MM.1S (cell line): ENCODE measurements around the gene PNPLA7.
A peak's percentile ranks its signal among the peaks of the same experiment; 100 is the strongest.

Experiments used
- DNase-seq: peaks from one replicate; pipeline ENCODE4 v3.0.0-alpha.2; 2015
- H2AFZ ChIP-seq: fragments of 300-600 bp; sonication (generic); 2 replicates; pipeline ENCODE4 v1.6.0; 2016; ENCODE audit warnings: antibody characterized with exemption, low read length
- H3F3A ChIP-seq: fragments of 300-600 bp; sonication (generic); 2 replicates; pipeline ENCODE4 v1.6.1; 2016; ENCODE audit warnings: mild to moderate bottlenecking, antibody characterized with exemption, low read length, moderate library complexity, mixed read lengths; ENCODE audit not compliant: insufficient read depth
- H3K27ac ChIP-seq: fragments of 300-600 bp; sonication (generic); 2 replicates; pipeline ENCODE4 v1.5.1; 2016; ENCODE audit warnings: mild to moderate bottlenecking, low read length
- H3K27me3 ChIP-seq: fragments of 300-600 bp; sonication (generic); replicated peaks from 2 replicates; pipeline ENCODE4 v1.6.0; 2016; ENCODE audit warnings: low read length; ENCODE audit not compliant: insufficient read depth
- H3K36me3 ChIP-seq: fragments of 300-600 bp; sonication (generic); replicated peaks from 2 replicates; pipeline ENCODE4 v1.6.1; 2016; ENCODE audit warnings: mild to moderate bottlenecking, low read length, mixed read lengths; ENCODE audit not compliant: insufficient read depth
- H3K4me1 ChIP-seq: fragments of 300-600 bp; sonication (generic); 2 replicates; pipeline ENCODE4 v1.6.1; 2016; ENCODE audit warnings: low read length, mixed read lengths
- H3K4me2 ChIP-seq: fragments of 300-600 bp; sonication (generic); 2 replicates; pipeline ENCODE4 v1.6.0; 2016; ENCODE audit warnings: low read depth, low read length
- H3K4me3 ChIP-seq: fragments of 300-600 bp; sonication (generic); 2 replicates; pipeline ENCODE4 v1.5.1; 2016; ENCODE audit warnings: low read length, mixed read lengths
- H3K79me2 ChIP-seq: fragments of 300-600 bp; sonication (generic); 2 replicates; pipeline ENCODE4 v1.6.1; 2016; ENCODE audit warnings: mixed run types, low read length, mixed read lengths
- H3K9ac ChIP-seq: fragments of 300-600 bp; sonication (generic); 2 replicates; pipeline ENCODE4 v1.6.1; 2016; ENCODE audit warnings: low read length, mixed read lengths
- H3K9me2 ChIP-seq: fragments of 300-600 bp; sonication (generic); replicated peaks from 2 replicates; pipeline ENCODE4 v1.6.1; 2016; ENCODE audit warnings: mild to moderate bottlenecking, low read length, mixed read lengths; ENCODE audit not compliant: insufficient read depth
- H3K9me3 ChIP-seq: fragments of 300-600 bp; sonication (generic); replicated peaks from 2 replicates; pipeline ENCODE4 v1.6.1; 2016; ENCODE audit warnings: mild to moderate bottlenecking, low read length, mixed read lengths; ENCODE audit not compliant: insufficient read depth
- H4K20me1 ChIP-seq: fragments of 300-600 bp; sonication (generic); 2 replicates; pipeline ENCODE4 v1.6.1; 2016; ENCODE audit warnings: mild to moderate bottlenecking, low read length, moderate library complexity, mixed read lengths; ENCODE audit not compliant: insufficient read depth
- EZH2 ChIP-seq: fragments of 300-600 bp; sonication (generic); optimal IDR thresholded peaks from 2 replicates; pipeline ENCODE3; 2017; ENCODE audit warnings: low read depth, mild to moderate bottlenecking, antibody characterized with exemption, low read length, mixed read lengths
- EZH2phosphoT487 ChIP-seq: fragments of 300-600 bp; sonication (generic); IDR thresholded peaks from 2 replicates; pipeline ENCODE4 v1.6.1; 2018; ENCODE audit warnings: antibody characterized with exemption, low read length
- TF ChIP-seq, protein P1 (sequence below): fragments of 300-600 bp; sonication (generic); IDR thresholded peaks from 2 replicates; pipeline ENCODE4 v1.5.1; 2016; ENCODE audit warnings: antibody characterized with exemption, low read length, mixed read lengths

PNPLA7 gene

DNA sequence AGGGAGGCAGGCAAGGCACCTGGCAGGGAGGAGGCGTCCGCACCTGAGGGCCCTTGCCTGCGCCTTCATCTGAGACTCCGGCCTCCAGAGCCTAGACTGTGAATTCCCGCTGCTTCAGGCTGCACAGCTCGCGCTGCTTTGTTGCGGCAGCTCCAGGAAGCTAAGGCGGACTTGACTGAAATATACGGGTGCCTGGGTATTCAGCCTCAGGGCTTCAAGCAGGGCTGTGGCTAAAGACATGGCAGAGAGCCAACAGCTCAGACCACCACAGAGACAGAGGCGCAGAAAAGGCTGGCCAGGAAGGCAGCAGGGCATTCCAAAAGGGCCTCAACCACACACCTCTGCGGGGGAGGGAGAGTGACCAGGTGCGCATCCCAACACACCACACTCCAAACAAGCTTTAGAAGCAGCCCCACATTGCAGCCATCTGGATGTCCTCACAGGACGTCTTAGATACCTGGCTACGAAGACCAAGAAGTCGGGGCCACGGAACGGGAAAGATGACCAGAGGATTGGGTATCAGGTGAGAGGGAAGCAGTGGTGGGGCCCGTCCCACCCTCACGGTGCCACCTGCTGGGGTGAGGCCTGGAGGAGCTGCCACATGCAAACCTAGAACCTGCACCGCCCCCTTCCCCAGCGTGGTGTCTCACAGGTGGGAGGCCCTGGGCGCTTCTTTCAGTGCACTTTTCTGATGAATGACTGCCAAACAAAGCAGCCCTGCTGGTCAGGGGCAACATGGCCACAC lies 30.2 kb upstream of the PNPLA7 start:
- Histone ChIP-seq H3F3A (peaks cover 18% of the 10 kb centered on the region), H3K79me2 (peaks cover 29% of the 10 kb centered on the region), H4K20me1 (no peaks in the 10 kb centered on the region), H3K4me1 (peaks cover 21% of the 10 kb centered on the region), H2AFZ (no peak overlapping the region), H3K4me3 (no peak overlapping the region), H3K9me2 (no peaks in the 10 kb centered on the region), H3K4me2 (no peak overlapping the region), H3K27me3 (no peaks in the 10 kb centered on the region), H3K9me3 (no peaks in the 10 kb centered on the region), H3K27ac (no peak overlapping the region), H3K36me3 (no peaks in the 10 kb centered on the region), H3K9ac (no peak overlapping the region)
- DNase-seq = no peak
- TF ChIP-seq, protein P1, sequence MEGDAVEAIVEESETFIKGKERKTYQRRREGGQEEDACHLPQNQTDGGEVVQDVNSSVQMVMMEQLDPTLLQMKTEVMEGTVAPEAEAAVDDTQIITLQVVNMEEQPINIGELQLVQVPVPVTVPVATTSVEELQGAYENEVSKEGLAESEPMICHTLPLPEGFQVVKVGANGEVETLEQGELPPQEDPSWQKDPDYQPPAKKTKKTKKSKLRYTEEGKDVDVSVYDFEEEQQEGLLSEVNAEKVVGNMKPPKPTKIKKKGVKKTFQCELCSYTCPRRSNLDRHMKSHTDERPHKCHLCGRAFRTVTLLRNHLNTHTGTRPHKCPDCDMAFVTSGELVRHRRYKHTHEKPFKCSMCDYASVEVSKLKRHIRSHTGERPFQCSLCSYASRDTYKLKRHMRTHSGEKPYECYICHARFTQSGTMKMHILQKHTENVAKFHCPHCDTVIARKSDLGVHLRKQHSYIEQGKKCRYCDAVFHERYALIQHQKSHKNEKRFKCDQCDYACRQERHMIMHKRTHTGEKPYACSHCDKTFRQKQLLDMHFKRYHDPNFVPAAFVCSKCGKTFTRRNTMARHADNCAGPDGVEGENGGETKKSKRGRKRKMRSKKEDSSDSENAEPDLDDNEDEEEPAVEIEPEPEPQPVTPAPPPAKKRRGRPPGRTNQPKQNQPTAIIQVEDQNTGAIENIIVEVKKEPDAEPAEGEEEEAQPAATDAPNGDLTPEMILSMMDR = no peak
- TF ChIP-seq EZH2 (no peak), EZH2phosphoT487 (no peak)

DNA sequence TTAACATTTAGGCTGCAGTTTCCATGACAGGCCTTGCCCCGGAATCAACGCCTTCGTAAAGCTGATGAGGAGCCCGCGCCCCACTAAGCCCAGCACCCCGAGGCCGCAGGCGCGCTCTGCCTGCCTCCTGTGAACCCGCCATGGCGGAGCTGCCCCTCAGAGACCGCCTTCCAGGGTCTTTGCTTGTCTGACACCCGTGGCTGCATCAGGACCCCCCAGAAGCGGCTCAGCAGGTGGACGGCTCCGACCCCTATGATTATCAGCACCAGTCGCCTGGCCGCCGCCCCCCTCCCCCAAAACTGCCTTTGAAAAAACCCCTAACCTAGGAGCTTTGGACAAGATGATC lies 29.0 kb upstream of the PNPLA7 start:
- Histone ChIP-seq H3K9me3 (no peaks in the 10 kb centered on the region), H3K9ac (no peak overlapping the region), H2AFZ (0 out of 2 replicates have a peak overlapping the region, but pooled peaks have one; percentile 28), H3K4me2 (peak overlapping the region; percentile 54; the same call in 1 of the 2 replicates), H3K79me2 (peaks cover 40% of the 10 kb centered on the region), H3K4me3 (peak overlapping the region; percentile 94; the same call in 1 of the 2 replicates), H3K36me3 (0 out of 2 replicates have a peak, but pooled peaks cover under 1% of the 10 kb centered on the region), H3K27ac (no peak overlapping the region), H4K20me1 (no peaks in the 10 kb centered on the region), H3K9me2 (no peaks in the 10 kb centered on the region), H3K4me1 (peaks cover 33% of the 10 kb centered on the region), H3F3A (peaks cover 26% of the 10 kb centered on the region), H3K27me3 (no peaks in the 10 kb centered on the region)
- TF ChIP-seq EZH2phosphoT487 (no peak), EZH2 (no peak)
- TF ChIP-seq, protein P1 = no peak
- no peak for DNase-seq

DNA sequence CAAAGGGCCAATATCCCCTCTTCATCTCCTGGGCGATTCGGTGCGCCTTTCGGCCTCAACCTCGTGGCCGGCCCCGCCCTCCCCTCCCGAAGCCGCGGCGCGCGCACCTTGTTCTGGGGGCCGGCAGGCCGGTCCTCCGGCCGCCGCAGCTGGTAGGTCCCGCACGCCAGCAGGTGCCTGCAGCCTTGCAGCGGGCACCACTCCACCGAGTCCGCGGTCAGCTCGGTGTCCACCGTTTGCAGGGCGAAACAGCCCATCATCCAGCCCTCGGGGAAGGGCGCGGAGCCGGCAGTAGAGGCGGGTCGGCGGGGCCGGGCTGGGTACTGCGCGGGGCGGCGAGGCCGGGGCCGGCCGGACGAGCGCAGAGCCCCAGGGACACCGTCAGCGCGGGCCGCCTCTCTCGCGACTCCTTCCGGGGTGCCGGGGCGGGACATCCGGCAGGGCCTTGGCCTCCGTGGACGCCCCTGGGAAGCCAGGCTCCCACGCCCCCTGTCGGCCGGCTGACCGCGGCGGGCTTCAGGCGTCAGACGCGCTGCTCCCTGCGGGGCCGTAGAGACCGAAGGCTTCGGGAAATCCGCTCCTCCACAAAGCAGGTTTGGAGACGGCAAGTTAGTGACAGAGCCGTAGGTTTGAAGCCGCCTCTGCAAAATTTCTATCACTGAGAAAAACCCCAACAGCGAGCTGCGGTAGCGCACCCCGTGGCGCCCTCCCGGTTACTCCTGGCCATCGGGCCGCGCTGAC lies 28.5 kb upstream of the PNPLA7 start, which contains the start of gene DPH7:
Gene DPH7, minus strand, starts transcription at position 408 of the 741 bp plus-strand sequence. Its CDS starts 148 bp downstream, at position 260.
- H3K36me3 ChIP-seq = peaks cover 5% of the 10 kb centered on the region; the same call in 1 of the 2 replicates

More for the DNA sequence above, 28.5 kb upstream of the PNPLA7 start, which contains the start of gene DPH7:
- no peaks in the 10 kb centered on the region for H3K27me3 ChIP-seq
- H3K9ac ChIP-seq = peak within 1 kb of the TSS; percentile 94
- peak within 1 kb of the TSS; percentile 92 for H3K4me2 ChIP-seq
- H3K9me3 ChIP-seq = no peaks in the 10 kb centered on the region
- H4K20me1 ChIP-seq = no peaks in the 10 kb centered on the region
- TF ChIP-seq, protein P1 = peak; percentile 88
- no peak for TF ChIP-seq EZH2
- no peak for TF ChIP-seq EZH2phosphoT487
- H3K9me2 ChIP-seq = no peaks in the 10 kb centered on the region
- peak within 1 kb of the TSS; percentile 94 for H3K4me3 ChIP-seq
- peaks cover 34% of the 10 kb centered on the region for H3K4me1 ChIP-seq
- DNase-seq = peak; percentile 95
- peaks cover 26% of the 10 kb centered on the region for H3F3A ChIP-seq
- peaks cover 44% of the 10 kb centered on the region for H3K79me2 ChIP-seq
- peak within 1 kb of the TSS; percentile 59; the same call in 1 of the 2 replicates for H2AFZ ChIP-seq
- H3K27ac ChIP-seq = peak within 1 kb of the TSS; percentile 94
